SU-DHL-6 (cell line): ENCODE data around the gene CSF1R.

Source experiments
- CTCF ChIP-seq: fragments of 200-600 bp; sonication (generic); IDR thresholded peaks from one replicate; pipeline ENCODE4 v1.5.1; 2017; ENCODE audit warnings: antibody characterized with exemption, mild to moderate bottlenecking, low read length, moderate library complexity; ENCODE audit not compliant: insufficient read depth, poor library complexity, severe bottlenecking
- EZH2phosphoT487 ChIP-seq: fragments of 200-600 bp; sonication (generic), shearing (Covaris generic); conservative IDR thresholded peaks from 2 replicates; pipeline ENCODE4 v1.6.1; 2018; ENCODE audit warnings: mild to moderate bottlenecking, antibody characterized with exemption, low read length, moderate library complexity, mixed read lengths

- TF ChIP-seq CTCF (no peak), EZH2phosphoT487 (no peak)
Measured at GRCh38 chr5:150129454-150129812, 43.1 kb upstream of the CSF1R start.
